Measurements from ENCODE around the gene TENT4A.

The TENT4A gene

DNA sequence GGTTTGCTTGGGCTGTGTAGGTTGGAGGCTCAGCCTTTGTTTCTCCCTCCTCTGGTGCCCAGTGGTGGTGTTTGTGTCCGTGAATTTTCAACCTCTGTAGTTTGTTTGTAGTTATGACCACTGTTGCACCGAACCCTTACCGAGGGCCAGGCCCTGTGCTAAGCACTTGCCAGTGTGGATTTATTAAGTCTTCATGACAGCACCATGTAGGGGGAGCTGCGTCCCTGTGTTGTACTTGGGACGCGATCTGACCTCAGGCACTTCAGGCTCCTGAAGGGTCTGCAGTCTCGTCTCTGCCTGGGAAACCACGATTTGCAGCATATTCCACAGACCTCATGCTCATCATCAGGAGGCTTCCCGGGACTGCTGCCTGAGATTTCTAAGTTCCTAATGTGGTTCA is 12.8 kb downstream of the TENT4A start:
- DNase-seq (ENCODE audit: low read depth) = no peak
- H3K4me3 ChIP-seq (ENCODE audit: low read depth, low read length) = no peak overlapping the region
- TF ChIP-seq, protein P1, sequence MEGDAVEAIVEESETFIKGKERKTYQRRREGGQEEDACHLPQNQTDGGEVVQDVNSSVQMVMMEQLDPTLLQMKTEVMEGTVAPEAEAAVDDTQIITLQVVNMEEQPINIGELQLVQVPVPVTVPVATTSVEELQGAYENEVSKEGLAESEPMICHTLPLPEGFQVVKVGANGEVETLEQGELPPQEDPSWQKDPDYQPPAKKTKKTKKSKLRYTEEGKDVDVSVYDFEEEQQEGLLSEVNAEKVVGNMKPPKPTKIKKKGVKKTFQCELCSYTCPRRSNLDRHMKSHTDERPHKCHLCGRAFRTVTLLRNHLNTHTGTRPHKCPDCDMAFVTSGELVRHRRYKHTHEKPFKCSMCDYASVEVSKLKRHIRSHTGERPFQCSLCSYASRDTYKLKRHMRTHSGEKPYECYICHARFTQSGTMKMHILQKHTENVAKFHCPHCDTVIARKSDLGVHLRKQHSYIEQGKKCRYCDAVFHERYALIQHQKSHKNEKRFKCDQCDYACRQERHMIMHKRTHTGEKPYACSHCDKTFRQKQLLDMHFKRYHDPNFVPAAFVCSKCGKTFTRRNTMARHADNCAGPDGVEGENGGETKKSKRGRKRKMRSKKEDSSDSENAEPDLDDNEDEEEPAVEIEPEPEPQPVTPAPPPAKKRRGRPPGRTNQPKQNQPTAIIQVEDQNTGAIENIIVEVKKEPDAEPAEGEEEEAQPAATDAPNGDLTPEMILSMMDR (IDR thresholded peaks at IDR 0.05; ENCODE audit: low read depth, low read length, missing control alignments) = no peak

DNA sequence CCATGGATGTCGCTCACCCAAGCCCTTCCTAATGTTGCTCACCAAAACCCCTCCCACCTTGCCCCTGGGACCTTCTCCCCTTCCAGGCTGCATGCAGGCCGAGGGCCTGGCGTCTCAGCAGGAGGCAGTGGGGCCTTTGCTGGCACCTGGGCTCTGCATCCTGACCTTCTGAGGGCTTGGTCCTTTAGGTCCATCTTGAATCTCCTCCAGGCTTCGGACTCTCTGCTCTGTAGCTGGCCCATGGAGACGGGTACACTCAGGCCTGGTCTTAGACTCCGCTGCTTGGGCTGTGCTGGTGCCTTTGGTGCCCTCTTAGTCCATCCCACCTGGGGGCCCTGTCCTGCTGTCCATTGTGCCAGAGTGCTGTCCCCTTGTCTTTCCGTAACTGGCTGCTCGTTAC is 14.0 kb downstream of the TENT4A start:
- H3K4me3 ChIP-seq (ENCODE audit: low read depth, low read length) = no peak overlapping the region
- DNase-seq (ENCODE audit: low read depth) = no peak

DNA sequence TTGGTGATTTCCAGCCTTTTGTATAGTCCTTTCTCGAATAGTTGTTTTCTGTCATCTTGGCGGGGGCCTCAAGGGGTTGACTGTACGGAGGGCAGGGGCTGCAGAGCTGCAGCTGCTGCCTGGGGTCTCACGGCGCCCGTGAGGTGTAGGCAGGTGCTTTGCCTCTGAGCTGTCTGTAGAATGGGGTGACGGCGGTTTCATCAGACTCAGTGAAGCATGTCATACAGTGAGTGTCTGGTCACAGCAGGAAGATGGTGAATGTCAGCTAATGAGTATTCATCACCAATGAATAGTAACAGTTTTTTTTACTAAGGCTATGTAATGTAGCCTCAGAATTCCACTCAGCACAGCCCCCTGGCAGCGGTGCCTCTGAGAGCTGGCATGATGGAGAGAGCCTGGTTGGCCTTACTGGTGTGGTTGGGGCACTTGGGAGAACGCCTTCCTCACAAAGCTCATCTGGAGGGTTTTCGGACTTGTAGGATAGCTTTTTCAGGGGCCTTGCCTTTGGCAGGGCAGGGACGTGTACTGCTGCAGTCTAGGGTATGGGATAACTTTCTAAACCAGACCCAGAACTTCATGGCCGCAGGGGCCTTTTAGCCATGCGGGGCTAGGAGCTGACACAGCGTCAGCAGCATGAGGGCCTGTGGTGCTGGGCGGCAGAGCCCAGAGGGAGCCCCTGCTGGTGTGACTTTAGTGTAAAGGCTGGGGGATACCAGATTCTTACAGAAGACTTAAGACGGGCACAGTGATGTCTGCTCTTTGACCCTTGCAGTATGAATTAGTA is 15.0 kb downstream of the TENT4A start:
- DNase-seq (ENCODE audit: low read depth) = peak; percentile 44
- TF ChIP-seq, protein P1 (IDR thresholded peaks at IDR 0.05; ENCODE audit: low read depth, low read length, missing control alignments) = no peak
- H3K4me3 ChIP-seq (ENCODE audit: low read depth, low read length) = no peak overlapping the region

More for the DNA sequence above, 14.0 kb downstream of the TENT4A start:
- TF ChIP-seq, protein P1 (IDR thresholded peaks at IDR 0.05; ENCODE audit: low read depth, low read length, missing control alignments) = no peak

DNA sequence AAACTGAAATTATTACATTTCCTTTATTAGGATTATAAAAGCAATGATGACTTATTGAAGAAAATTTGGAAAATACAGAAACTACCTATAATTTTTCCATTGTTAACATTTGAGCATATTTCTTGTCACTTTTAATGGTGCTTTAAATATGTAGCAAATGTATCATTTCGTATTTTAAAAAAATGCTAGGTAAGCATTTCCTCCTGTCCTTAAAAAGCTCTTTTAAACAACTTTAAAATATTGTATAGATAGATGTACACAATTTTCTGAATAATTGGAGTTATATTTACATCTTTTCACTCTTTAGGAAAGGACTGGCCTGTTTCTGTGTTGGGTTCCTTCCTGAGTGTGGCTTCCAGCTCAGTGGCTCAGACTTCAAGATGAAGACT is 15.6 kb downstream of the TENT4A start:
- TF ChIP-seq, protein P1 (IDR thresholded peaks at IDR 0.05; ENCODE audit: low read depth, low read length, missing control alignments) = no peak
- no peak overlapping the region for H3K4me3 ChIP-seq (ENCODE audit: low read depth, low read length)
- DNase-seq (ENCODE audit: low read depth) = no peak

DNA sequence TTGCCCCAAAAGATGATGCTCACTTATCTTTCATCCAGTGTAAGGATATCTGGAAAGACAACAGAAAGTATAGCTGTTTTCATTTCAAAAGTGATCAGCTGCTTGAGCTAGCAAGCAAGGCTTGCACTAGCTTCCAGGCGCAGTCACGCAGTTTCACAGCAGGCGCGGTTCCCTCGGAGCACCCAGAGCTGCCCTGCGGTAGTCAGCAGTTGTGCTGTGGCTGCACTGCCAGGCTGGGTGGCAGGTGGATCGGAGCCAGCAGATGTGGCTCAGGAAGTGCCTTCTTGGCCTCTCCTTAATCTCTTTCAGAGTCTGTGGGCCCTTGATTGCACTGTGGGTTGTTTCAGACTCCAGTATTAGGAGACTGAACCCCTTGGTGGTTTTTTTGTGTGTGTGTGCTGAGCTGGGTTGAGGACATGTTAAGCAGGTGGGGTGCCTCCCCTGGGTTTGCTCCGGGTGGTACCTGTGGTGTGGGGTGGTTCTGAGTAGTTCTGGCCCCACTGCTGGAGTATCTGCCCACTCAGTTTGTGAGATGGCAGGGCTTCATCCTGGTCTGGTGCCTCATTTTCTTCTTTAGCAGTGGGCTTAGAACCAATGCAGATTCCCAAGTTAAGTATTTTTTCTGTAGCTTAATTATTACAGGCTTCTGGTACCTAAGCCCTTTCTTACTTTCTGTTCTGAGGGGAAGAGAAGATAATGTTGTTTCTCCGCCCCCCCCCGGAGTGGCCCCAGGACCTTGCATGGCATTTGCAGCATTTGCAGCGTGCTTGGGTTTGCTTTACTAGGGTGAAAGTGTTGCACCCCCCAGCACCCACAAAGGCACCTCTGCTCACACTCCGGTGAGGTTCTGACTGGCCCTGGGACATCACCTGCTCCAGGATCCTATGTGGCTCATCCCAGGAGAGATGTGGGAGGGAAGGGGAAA is 16.4 kb downstream of the TENT4A start:
- no peak for DNase-seq (ENCODE audit: low read depth)

DNA sequence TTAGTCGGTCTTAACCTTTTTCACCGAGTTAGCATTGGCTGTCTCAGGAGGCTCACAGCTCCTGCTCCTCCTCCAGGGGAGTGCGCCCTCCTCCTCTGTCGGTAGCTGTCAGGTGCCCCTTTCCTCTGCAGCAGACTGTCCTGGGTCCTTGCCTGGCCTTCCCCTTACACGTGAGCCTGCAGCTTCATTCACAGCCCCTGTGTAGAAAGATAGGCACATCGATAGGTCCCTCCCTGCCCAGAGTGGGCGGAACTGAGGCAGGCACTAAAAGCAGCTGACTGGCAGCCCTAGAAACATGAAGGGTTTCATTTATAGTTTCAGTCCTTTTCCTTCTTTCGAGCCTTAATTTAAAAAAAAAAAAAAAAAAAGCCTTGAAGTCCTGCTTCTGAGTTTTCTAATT is 17.2 kb downstream of the TENT4A start:
- H3K4me3 ChIP-seq (ENCODE audit: low read depth, low read length) = no peak overlapping the region
- peak; percentile 42 for DNase-seq (ENCODE audit: low read depth)
- TF ChIP-seq, protein P1 (IDR thresholded peaks at IDR 0.05; ENCODE audit: low read depth, low read length, missing control alignments) = no peak

More for the DNA sequence above, 16.4 kb downstream of the TENT4A start:
- TF ChIP-seq, protein P1 (IDR thresholded peaks at IDR 0.05; ENCODE audit: low read depth, low read length, missing control alignments) = no peak
- no peak overlapping the region for H3K4me3 ChIP-seq (ENCODE audit: low read depth, low read length)
